ENCODE results near the gene CIZ1. TPM values are rescaled to one million over a fixed set of nuclear protein-coding genes. Genes with fewer than 3 reads are reported as not detected.

Gene CIZ1
- total and polyA plus RNA-seq, 2 of the 13 experiments (the other 11 are each of a cell fraction or from before 2014, with no cell fraction given), result 30.6 to 50.3 TPM

GRCh38 chr9:128127990-128128835 lies 63.2 kb downstream of the CIZ1 start (continued):
- TF ChIP-seq ARID2 (CRISPR knock-in tag; IDR thresholded peaks at IDR 0.05; ENCODE audit: borderline replicate concordance) (no peak), ZKSCAN8 (CRISPR knock-in tag; IDR thresholded peaks at IDR 0.05; ENCODE audit: borderline replicate concordance) (no peak; the same call in 1 of the 2 replicates), ZNF17 (CRISPR knock-in tag; IDR thresholded peaks at IDR 0.05) (no peak), ZNF124 (CRISPR knock-in tag; IDR thresholded peaks at IDR 0.05) (no peak; the same call in 1 of the 2 replicates), ZNF362 (CRISPR knock-in tag; IDR thresholded peaks at IDR 0.05; ENCODE audit: borderline replicate concordance) (no peak), NFE2 (CRISPR knock-in tag; IDR thresholded peaks at IDR 0.05) (no peak), HMG20B (CRISPR knock-in tag; conservative IDR thresholded peaks at IDR 0.05) (no peak), FOXJ3 (CRISPR knock-in tag; IDR thresholded peaks at IDR 0.05; ENCODE audit: borderline replicate concordance) (0 out of 2 replicates have a peak, but pooled peaks have one; percentile 26), ZNF674 (CRISPR knock-in tag; IDR thresholded peaks at IDR 0.05; ENCODE audit: low read depth) (no peak), ZKSCAN1 (IDR thresholded peaks at IDR 0.05; ENCODE audit: low read length) (no peak), MZF1 (CRISPR knock-in tag; IDR thresholded peaks at IDR 0.05; ENCODE audit: borderline replicate concordance) (no peak), TP53 (CRISPR knock-in tag; conservative IDR thresholded peaks at IDR 0.05) (no peak), MIER3 (CRISPR knock-in tag; IDR thresholded peaks at IDR 0.05; ENCODE audit: borderline replicate concordance) (no peak), HNRNPL (IDR thresholded peaks at IDR 0.05; ENCODE audit: low read depth, low read length) (no peak), ZNF225 (CRISPR knock-in tag; IDR thresholded peaks at IDR 0.05) (no peak), NR0B2 (CRISPR knock-in tag; IDR thresholded peaks at IDR 0.05) (0 out of 2 replicates have a peak, but pooled peaks have one; percentile 50), ZBTB10 (CRISPR knock-in tag; IDR thresholded peaks at IDR 0.05; ENCODE audit: borderline replicate concordance) (no peak), XRCC5 (optimal IDR thresholded peaks at IDR 0.05; ENCODE audit: low read length) (peak; percentile 82), ZNF644 (CRISPR knock-in tag; IDR thresholded peaks at IDR 0.05; ENCODE audit: low read depth) (no peak), ZNF354B (CRISPR knock-in tag; IDR thresholded peaks at IDR 0.05) (no peak), SMYD3 (CRISPR knock-in tag; IDR thresholded peaks at IDR 0.05) (no peak), THAP11 (CRISPR knock-in tag; IDR thresholded peaks at IDR 0.05) (peak; percentile 43; the same call in 1 of the 2 replicates)

Measured in HepG2 (cell line).